Endometrial microvascular endothelial cells (primary cell): ENCODE data around the gene OGN. TPM values are rescaled to one million over a fixed set of nuclear protein-coding genes. Genes with fewer than 3 reads are reported as not detected.

Source experiments
- in situ Hi-C: cut with HindIII; loops from 2 replicates; pipeline ENCODE4 v1.10.0; 2017; ENCODE audit warnings: low sequenced_read_pairs, low pct_unique_long_range_greater_than_20kb; ENCODE audit errors: inconsistent ontology term
- total RNA-seq: library from RNA; depleted of rRNA; stranded (reverse); fragments of >200 nt; gene quantifications from one replicate; pipeline ENCODE4 v1.2.3, GENCODE V29; 2015; ENCODE audit errors: inconsistent ontology term

OGN gene
- total RNA-seq, 1 donor from 2014 or later: not detected

DNA sequence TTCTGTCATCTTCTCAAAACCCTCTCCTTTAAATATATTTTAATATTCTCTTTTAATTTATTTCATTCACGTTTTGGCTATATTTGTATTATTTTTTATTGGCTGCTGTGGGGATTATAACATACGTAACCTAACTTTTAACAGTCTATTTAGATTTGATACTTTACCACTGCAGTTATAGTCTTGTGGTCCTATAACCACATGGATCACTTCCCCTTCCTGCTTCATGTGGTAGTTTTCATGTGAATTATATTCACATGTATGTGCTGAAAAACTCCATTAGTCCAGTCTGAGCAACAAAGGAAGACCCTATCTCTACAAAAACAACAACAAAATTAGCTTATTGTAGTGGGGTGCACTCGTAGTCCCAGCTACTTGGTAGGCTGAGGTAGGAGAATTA, 44.3 kb downstream of the OGN start:
- in situ Hi-C loops: no loop called here

DNA sequence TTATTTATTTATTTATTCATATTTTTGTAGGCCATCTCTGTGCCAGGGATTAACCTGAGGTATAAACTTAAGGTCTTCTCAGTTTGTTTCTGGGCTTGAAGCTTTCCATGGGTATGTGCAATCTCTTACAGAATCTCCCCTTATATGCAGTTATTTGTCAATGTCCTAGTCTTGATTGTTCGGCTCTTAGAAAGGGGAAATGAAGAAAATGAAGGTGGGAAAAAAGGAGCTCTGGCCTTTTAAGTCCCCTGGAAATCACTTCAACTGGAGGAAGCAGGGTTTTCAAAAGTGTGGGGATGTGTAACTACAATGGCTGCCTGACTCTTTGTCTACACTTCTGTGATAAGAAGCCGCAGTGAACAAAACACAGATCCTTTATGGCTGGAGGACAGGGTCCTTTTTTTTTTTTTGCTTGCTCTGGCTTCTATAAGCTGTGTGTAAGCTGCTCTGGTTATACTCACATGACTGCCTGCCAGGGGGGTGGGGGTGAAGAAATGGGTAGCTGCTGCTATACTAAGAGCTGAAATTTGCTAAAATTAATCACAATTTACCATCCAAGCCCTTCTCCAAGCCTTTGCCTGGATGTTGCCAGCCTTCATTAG, 44.9 kb downstream of the OGN start:
- in situ Hi-C loops: no loop called here

- in situ Hi-C loops: no loop called here
Observed at GRCh38 chr9:92353051-92353450, 51.3 kb downstream of the OGN start.

DNA sequence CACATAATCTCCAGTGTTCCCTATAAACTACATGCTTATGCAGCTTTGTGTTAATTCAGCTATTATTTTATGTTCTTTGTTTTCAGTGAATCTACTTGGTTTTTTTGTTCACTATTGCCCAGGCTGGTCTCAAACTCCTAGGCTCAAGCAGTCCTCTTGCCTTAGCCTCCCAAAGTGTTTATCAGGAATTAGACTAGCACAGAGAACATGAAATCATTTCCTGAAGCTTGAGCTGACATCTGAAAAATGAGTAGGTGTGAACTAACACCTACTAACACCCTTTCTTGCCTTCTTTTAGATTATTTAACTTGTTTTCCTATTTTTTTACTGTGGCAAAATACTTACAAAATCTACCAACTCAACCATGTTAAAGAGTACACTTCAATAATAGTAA, 53.6 kb downstream of the OGN start:
- in situ Hi-C loops: no loop called here

DNA sequence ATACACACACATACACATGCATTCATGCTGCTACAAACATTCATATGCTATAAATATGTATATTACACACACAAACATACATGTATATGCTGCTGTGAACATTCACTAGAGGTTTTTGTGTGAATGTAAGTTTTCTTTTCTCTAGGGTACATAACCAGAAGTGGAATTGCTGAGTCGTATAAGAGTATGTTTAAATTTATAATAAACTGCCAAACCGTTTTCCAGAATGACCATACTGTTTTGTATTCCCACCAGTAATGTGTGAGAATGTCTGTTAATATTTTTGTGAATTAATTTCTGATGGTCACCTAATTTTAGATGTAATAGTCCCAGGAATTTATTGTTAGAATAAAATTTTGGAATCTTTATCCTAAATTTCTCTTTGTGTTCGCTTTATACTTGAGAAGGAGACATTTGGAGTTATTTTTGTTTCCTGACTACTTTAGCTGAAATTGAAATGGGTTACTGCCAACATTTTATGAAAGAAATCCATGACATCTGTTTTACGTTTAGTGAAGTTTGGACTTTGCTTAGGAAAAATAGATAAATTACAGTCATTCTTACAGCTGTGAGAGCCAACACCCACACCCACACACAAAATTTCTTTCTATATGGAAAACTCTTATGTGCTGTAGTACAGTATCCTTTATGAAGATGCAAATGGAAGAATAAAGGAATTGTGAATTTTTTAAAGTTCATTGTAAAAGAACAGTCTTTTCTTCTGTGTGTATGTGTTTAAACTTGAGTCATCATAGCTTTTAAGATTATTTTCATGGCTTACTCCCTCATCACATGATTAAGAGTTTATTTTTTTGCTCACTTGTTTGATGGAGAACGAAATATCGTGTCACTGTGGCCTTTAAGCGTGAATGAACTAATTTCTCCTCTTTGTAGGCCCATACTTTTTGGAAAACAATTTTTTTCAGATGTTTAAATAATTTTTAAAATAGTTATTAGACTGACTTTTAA, 54.3 kb downstream of the OGN start:
- in situ Hi-C loops: no loop called here

DNA sequence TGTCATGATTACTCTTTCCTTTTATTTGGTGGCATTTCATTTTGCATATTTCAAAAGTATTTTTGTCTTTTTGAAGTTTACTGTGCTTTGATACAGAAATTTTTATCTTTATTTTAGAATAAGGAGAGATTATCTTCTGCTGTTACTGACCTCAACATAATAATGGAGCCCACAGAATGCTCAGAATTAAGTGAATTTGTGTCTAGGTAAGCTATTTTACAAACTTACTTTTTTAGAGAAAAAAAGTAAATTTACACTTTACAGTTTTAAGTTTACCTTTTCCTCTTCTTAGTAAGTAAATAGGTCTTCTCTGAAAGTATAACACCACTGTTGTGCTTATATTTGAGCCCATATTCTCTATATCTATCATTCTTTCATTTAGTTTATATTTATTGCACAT, 58.8 kb downstream of the OGN start:
- in situ Hi-C loops: no loop called here

GRCh38 chr9:92342825-92343488, 61.4 kb downstream of the OGN start:
- in situ Hi-C loops: no loop called here

DNA sequence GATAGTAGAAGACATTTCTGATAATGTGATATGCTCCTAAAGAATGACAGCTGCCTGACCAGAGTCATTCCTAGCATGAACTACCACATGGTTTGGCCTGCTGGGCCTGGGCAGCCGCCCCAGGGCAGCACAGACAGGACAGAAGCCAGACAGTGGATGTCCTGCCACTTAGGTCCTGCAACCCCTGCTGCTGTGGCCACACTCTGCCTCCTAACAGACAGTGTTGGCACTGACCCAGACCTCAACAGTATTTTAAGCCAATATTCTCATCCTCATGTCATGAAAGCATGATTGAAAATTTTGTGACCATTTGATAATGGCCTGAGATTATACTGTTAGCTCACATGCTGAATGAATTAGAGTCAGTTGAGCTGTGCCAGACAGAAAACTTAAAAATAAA, 62.8 kb downstream of the OGN start:
- in situ Hi-C loops: no loop called here

DNA sequence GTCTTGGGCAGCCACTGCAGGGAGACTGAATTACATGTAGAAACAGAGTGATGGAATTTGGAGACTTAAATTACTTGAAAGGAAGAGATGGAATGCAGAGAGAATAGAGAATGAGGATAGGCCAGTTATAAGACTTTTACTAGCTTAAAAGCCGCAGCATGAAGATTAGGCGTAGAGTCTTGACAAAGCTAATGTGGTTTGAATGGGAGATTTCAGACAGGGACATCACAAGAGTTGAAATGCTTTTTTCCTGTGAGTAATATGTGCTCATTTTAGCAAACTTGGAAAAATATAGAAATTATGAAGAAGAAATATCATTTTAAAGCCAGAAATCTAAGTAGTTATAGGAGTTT, 71.1 kb downstream of the OGN start:
- in situ Hi-C loops: no loop called here

Other genes with a start within 250 kb of the OGN start
- gene IARS1, start 110.9 kb downstream of the OGN start, total RNA-seq: 170 TPM
- 13.4 TPM for gene NOL8, start 79.2 kb downstream of the OGN start, total RNA-seq
- gene CENPP, start 78.6 kb downstream of the OGN start, total RNA-seq: 3.6 TPM
- gene OMD, start 19.9 kb upstream of the OGN start, total RNA-seq: not detected
- not detected for gene ASPN, start 77.9 kb upstream of the OGN start, total RNA-seq
- not detected for gene ECM2, start 131.4 kb upstream of the OGN start, total RNA-seq